Stomach (tissue), 19 donors: ENCODE measurements around the gene TOMM20L. TPM values are rescaled to one million over a fixed set of nuclear protein-coding genes. Genes with fewer than 3 reads are reported as not detected.

Source experiments
- DNase-seq, 2 donors: peaks; one replicate each; pipeline versions ENCODE4 v3.0.0 to v3.0.0-alpha.2; 2013 to 2019
- H3K27ac ChIP-seq, 5 donors: fragments of 200-600 bp in 4 of 5; sonication (generic) in 4 of 5; one replicate each; pipeline ENCODE4 v1.5.1; 2013 to 2019; ENCODE audit warnings: mild to moderate bottlenecking in 1 of 5, moderate library complexity in 1 of 5
- H3K27me3 ChIP-seq, 3 donors: fragments of 200-600 bp; sonication (generic); one replicate each; pipeline ENCODE4 v1.5.1; 2017 to 2019; ENCODE audit warnings: mixed run types in 1 of 3
- H3K36me3 ChIP-seq, 4 donors: fragments of 200-600 bp; sonication (generic); 1 replicate in 3 of 4; 2 replicates in 1 of 4; pipeline ENCODE4 v1.5.1; 2016 to 2019
- H3K4me1 ChIP-seq, 4 donors: fragments of 200-600 bp; sonication (generic); one replicate each; pipeline ENCODE4 v1.5.1; 2016 to 2019
- H3K4me3 ChIP-seq, 4 donors: fragments of 200-600 bp; sonication (generic) in 3 of 4; one replicate each; pipeline ENCODE4 v1.5.1; 2016 to 2019; ENCODE audit warnings: mild to moderate bottlenecking in 1 of 4
- H3K9me3 ChIP-seq, 4 donors: fragments of 200-600 bp; sonication (generic); one replicate each; pipeline ENCODE4 v1.5.1; 2016 to 2019
- EP300 ChIP-seq: sonication (generic); formaldehyde crosslinking; IDR thresholded peaks from one replicate; pipeline ENCODE4 v1.6.1; 2017; ENCODE audit warnings: antibody characterized with exemption
- POLR2A ChIP-seq, 4 donors: fragments of 450-650 bp; IDR thresholded peaks; one replicate each; pipeline ENCODE4 v1.6.1; 2016; ENCODE audit warnings: antibody characterized with exemption in 4 of 4, control low read depth in 2 of 4, mild to moderate bottlenecking in 1 of 4, moderate library complexity in 1 of 4
- POLR2AphosphoS5 ChIP-seq, 3 donors: sonication (generic); formaldehyde crosslinking; IDR thresholded peaks; one replicate each; pipeline ENCODE4 v1.6.1; 2016; ENCODE audit warnings: antibody characterized with exemption in 3 of 3
- WGBS, 5 donors: extraction: QIAGEN DNeasy Blood & Tissue Kit in 3 of 5; methylation state at CpG; one replicate each; pipeline versions ENCODE4 v1.1.5 to v1.1.7; 2013 to 2018; 5-methylcytosine and 5-hydroxymethylcytosine counted together
- intact Hi-C: fragments of 100-400 bp; cut with DNase I; formaldehyde crosslinking; loops from one replicate; pipeline ENCODE4 v1.15.1; 2023; ENCODE audit warnings: low total_unique reads
- long read RNA-seq, 10 donors: transcript quantifications; one replicate each; lab custom pipeline, GENCODE V29; 2026
- polyA plus RNA-seq, 3 donors: library from polyadenylated mRNA; stranded (reverse); fragments of 200-250 nt; gene quantifications; one replicate each; pipeline ENCODE4 v1.2.3, GENCODE V29; 2013
- total RNA-seq, 5 donors: library from RNA; depleted of rRNA; stranded (reverse); fragments of >200 nt; gene quantifications; one replicate each; pipeline versions ENCODE4 v1.1.0 to v1.2.3, GENCODE V29; 2014 to 2016
- TF ChIP-seq, protein P1 (sequence below), 7 experiments: fragments of 450-650 bp in 4 of 7; fragments of 200-600 bp in 3 of 7; sonication (generic) in 3 of 7; IDR thresholded peaks; one replicate each; pipeline ENCODE4 v1.5.1; 2016 to 2019; ENCODE audit warnings: antibody characterized with exemption in 7 of 7, control low read depth in 2 of 7, mild to moderate bottlenecking in 1 of 7
- donor health status: healthy with polysubstance abuse.
- donor health status: Bipolar disorder and iron deficiency.
- donor health status: healthy.

Gene TOMM20L
- not detected for total RNA-seq
- polyA plus RNA-seq = not detected
- long read RNA-seq, donor 1 = 0 reads
- long read RNA-seq, donor 2, partial matches to known transcripts = 5 of 48 reads
- long read RNA-seq, donor 2, other reads (novel, unspliced or antisense) = 43 of 48 reads
- long read RNA-seq, donor 3 = 0 reads
- long read RNA-seq, donor 4 = 0 reads
- long read RNA-seq, donor 5 = 0 reads
- long read RNA-seq, donor 6, partial matches to known transcripts = 21 of 149 reads
- long read RNA-seq, donor 6, other reads (novel, unspliced or antisense) = 128 of 149 reads
- long read RNA-seq, donor 7 = 0 reads
- long read RNA-seq, donor 8 = 0 reads
- long read RNA-seq, donor 9 = 0 reads
- long read RNA-seq, donor 10 = 0 reads

DNA sequence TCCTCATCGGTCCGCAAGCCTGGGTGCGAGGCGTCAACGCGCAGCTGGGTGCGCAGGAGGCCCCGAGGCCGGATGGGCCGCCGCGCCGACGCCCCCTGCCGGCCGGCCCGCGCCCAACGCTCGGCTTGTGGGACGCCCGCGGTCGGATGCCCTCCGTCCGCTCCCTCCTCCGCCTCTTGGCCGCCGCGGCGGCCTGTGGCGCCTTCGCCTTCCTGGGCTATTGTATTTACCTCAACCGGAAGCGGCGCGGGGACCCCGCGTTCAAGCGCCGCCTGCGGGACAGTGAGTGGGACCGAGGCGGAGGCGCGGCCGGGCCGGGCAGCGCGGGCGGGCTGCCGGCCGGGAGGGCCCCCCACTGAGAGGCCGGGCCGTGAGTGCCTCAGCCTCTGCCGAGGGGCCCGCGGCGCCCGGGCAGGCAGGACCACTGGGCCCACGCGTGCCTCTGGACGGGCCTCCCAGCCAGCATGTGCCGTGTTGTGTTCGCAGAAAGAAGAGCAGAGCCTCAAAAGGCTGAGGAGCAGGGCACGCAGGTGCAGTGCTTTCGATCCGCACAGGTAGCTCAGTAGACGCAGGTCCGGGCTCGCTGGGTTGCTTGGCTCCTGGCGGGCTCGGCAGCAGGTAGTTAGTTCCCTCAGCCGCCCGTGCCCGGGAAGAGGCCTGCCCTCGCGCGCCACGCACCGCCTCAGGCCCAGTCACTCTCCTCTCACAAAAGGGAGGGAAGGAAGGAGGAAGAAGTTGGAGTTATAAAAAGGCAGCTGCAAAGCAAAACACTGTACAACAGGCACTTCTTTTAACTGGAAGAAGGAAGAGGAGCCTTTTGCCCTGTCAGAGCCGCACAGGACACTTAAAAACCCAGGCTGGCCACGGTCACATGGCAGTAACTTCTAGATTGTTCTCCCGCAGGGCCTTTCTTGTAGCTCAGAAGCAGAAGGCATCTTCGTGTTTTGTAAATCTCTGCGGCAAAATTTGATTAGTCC, at the start of gene TOMM20L:
Gene TOMM20L, plus strand, starts transcription at position 119 of the 977 bp plus-strand sequence. Its CDS starts 28 bp downstream, at position 147.
- intact Hi-C loops = no loop called here
- peaks cover 6 to 21% (median 14%) of the 10 kb centered on the region in 4 donors for H3K4me1 ChIP-seq
- H3K27ac ChIP-seq = peak within 1 kb of the TSS; percentile 80 to 90 (median 83)
- 8 to 13% (median 9%) methylated on average over 47 to 86 of the region's 86 CpGs for WGBS, 5 donors
- H3K36me3 ChIP-seq = no peaks in the 10 kb centered on the region
- H3K9me3 ChIP-seq = no peaks in the 10 kb centered on the region
- peak within 1 kb of the TSS; percentile 54 to 66 (median 64) for H3K4me3 ChIP-seq
- DNase-seq = peak; percentile 79 to 92
- TF ChIP-seq POLR2A (IDR thresholded peaks at IDR 0.05) (no peak), EP300 (no peak), POLR2AphosphoS5 (IDR thresholded peaks at IDR 0.05) (peak in 2 of 3 donors; percentile 2 to 20)
- TF ChIP-seq, protein P1, sequence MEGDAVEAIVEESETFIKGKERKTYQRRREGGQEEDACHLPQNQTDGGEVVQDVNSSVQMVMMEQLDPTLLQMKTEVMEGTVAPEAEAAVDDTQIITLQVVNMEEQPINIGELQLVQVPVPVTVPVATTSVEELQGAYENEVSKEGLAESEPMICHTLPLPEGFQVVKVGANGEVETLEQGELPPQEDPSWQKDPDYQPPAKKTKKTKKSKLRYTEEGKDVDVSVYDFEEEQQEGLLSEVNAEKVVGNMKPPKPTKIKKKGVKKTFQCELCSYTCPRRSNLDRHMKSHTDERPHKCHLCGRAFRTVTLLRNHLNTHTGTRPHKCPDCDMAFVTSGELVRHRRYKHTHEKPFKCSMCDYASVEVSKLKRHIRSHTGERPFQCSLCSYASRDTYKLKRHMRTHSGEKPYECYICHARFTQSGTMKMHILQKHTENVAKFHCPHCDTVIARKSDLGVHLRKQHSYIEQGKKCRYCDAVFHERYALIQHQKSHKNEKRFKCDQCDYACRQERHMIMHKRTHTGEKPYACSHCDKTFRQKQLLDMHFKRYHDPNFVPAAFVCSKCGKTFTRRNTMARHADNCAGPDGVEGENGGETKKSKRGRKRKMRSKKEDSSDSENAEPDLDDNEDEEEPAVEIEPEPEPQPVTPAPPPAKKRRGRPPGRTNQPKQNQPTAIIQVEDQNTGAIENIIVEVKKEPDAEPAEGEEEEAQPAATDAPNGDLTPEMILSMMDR (IDR thresholded peaks at IDR 0.05) = peak in 4 of 7 experiments; percentile 58 to 94 (median 90)
- H3K27me3 ChIP-seq = no peaks in the 10 kb centered on the region

DNA sequence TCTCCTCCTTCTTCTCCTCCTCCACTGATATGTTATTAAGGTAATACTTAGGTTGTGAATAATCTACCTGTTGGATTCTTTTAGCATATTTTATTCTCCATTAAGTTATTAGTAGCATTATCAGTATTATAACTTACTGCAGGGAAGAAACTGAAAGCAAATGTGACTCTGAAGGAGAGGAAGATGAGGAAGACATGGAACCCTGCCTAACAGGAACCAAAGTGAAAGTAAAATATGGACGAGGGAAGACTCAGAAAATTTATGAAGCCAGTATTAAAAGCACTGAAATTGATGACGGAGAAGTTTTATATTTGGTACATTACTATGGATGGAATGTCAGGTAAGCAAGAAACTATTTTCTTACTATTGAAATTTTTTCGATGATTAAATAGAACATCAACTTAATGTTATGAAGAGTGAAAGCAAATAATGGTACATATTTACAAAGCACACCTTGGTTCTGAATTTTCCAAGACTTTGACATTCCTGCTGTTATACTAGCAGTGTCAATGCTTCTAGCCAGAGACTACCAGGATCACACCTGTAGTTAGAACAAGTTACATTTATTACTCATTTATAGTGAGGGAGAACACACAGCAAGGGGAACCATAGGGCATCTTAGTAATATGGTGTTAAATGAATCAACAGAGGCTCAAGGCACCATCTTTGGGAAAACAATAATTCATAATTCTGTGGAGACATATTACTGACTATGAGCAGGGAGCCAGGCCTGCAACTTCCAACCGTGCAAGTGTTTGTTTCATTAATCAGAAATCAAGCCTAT, 42.0 kb upstream of the TOMM20L start:
- no peak for TF ChIP-seq POLR2AphosphoS5 (IDR thresholded peaks at IDR 0.05)
- no peak for TF ChIP-seq EP300
- TF ChIP-seq POLR2A (IDR thresholded peaks at IDR 0.05) = no peak
- TF ChIP-seq, protein P1 (IDR thresholded peaks at IDR 0.05) = no peak
- peaks cover 25 to 76% (median 70%) of the 10 kb centered on the region in 4 donors for H3K36me3 ChIP-seq
- peak overlapping the region in 2 of 4 donors; percentile 7 to 14 for H3K4me3 ChIP-seq
- H3K27ac ChIP-seq = peak overlapping the region in 4 of 5 donors; percentile 3 to 55 (median 43)
- no peaks in the 10 kb centered on the region for H3K9me3 ChIP-seq
- WGBS, 5 donors = 61 to 73% (median 70%) methylated on average over 4 of the region's 4 CpGs
- H3K27me3 ChIP-seq = no peaks in the 10 kb centered on the region
- DNase-seq = peak in 1 of 2 donors; percentile 7
- intact Hi-C loops = no loop called here
- peaks cover 0 to 25% (median 11%) of the 10 kb centered on the region in 4 donors for H3K4me1 ChIP-seq

DNA sequence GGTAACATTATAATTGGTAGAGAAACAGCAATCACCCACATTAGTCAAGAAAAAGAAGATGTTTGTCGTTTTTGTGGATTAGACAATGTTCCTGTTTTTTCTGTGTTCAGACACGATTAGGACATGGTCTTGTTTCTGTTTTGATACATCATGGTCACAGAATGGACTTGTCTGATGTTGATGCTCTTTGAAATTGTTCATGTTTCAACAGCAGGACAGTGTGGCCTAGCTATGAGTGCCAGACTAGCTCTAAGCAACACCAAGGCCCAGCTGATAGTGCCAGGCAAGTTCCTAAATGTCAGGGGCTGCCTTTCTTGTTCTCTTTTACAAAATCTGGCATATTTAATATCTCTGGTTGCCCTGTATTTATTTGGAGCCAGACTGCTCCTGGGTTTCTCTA, 40.9 kb upstream of the TOMM20L start:
- peaks cover 0 to 25% (median 11%) of the 10 kb centered on the region in 4 donors for H3K4me1 ChIP-seq
- no peak for DNase-seq
- no peaks in the 10 kb centered on the region for H3K9me3 ChIP-seq
- peaks cover 15 to 76% (median 69%) of the 10 kb centered on the region in 4 donors for H3K36me3 ChIP-seq
- no peak overlapping the region for H3K4me3 ChIP-seq
- peak overlapping the region in 2 of 5 donors; percentile 11 to 25 for H3K27ac ChIP-seq
- intact Hi-C loops = no loop called here
- TF ChIP-seq POLR2AphosphoS5 (IDR thresholded peaks at IDR 0.05) (no peak), EP300 (no peak), POLR2A (IDR thresholded peaks at IDR 0.05) (no peak)
- TF ChIP-seq, protein P1 (IDR thresholded peaks at IDR 0.05) = no peak
- 77 to 92% (median 83%) methylated on average over 2 of the region's 2 CpGs for WGBS, 5 donors
- H3K27me3 ChIP-seq = no peaks in the 10 kb centered on the region
